Mesothelial cell of epicardium (in vitro differentiated cells): ENCODE measurements around the gene ERMARD. TPM values are rescaled to one million over a fixed set of nuclear protein-coding genes. Genes with fewer than 3 reads are reported as not detected.

Experiments
- DNase-seq, 2 experiments: peaks; one replicate each; pipeline ENCODE4 v3.0.0; 2021; ENCODE audit warnings: low spot score in 2 of 2; ENCODE audit not compliant: unreplicated experiment in 2 of 2
- H3K27ac Mint-ChIP-seq: 2 replicates; pipeline ENCODE4 v1.8.0; 2021; ENCODE audit warnings: mixed read lengths
- H3K27me3 Mint-ChIP-seq: 2 replicates; pipeline ENCODE4 v1.8.0; 2021; ENCODE audit warnings: low read depth, mixed read lengths
- H3K36me3 Mint-ChIP-seq: 2 replicates; pipeline ENCODE4 v1.8.0; 2021; ENCODE audit warnings: mixed read lengths
- H3K4me1 Mint-ChIP-seq: 2 replicates; pipeline ENCODE4 v1.8.0; 2021; ENCODE audit warnings: mixed read lengths
- H3K4me3 Mint-ChIP-seq: 2 replicates; pipeline ENCODE4 v1.8.0; 2021; ENCODE audit warnings: mild to moderate bottlenecking, moderate library complexity, mixed read lengths
- H3K9me3 Mint-ChIP-seq: 2 replicates; pipeline ENCODE4 v1.8.0; 2021; ENCODE audit warnings: mixed read lengths
- CTCF ChIP-seq: fragments of 200-600 bp; sonication (generic); IDR thresholded peaks from one replicate; pipeline ENCODE4 v1.5.0; 2021; ENCODE audit warnings: antibody characterized with exemption; ENCODE audit not compliant: unreplicated experiment
- total RNA-seq: library from RNA; stranded (reverse); gene quantifications from 3 replicates; pipeline ENCODE4 v1.2.1, GENCODE V29; 2021

Gene ERMARD
- 44.1 to 46.7 TPM (median 45.6 TPM) in 3 replicates for total RNA-seq

- Mint-ChIP-seq H3K27ac (peak within 1 kb of the TSS; percentile 100), H3K27me3 (no peaks in the 10 kb centered on the region), H3K4me1 (peaks cover 35% of the 10 kb centered on the region), H3K36me3 (peaks cover 9% of the 10 kb centered on the region), H3K9me3 (peaks cover 14% of the 10 kb centered on the region), H3K4me3 (peak within 1 kb of the TSS; percentile 99)
- TF ChIP-seq CTCF: peak; percentile 17
- DNase-seq: peak; percentile 91 to 96
Observed at GRCh38 chr6:169751242-169752073, at the start of gene ERMARD, which contains the start of gene DYNLT2. ERMARD (plus strand) TSS chr6:169751622; CDS start chr6:169751658, 36 bp downstream. DYNLT2 (minus strand) TSS chr6:169751572; CDS start chr6:169751458, 114 bp downstream.

GRCh38 chr6:169701954-169702839 is 49.2 kb upstream of the ERMARD start, which contains the start of the genes C6orf120 and WDR27:
C6orf120 (plus strand) TSS chr6:169702126; CDS start chr6:169702460, 334 bp downstream.
WDR27 (minus strand) TSS chr6:169702029; CDS start chr6:169689005, 13,024 bp downstream.
- no peaks in the 10 kb centered on the region for H3K9me3 Mint-ChIP-seq
- peak within 1 kb of the TSS; percentile 90 for H3K4me3 Mint-ChIP-seq
- no peaks in the 10 kb centered on the region for H3K27me3 Mint-ChIP-seq
- peaks cover 11% of the 10 kb centered on the region for H3K36me3 Mint-ChIP-seq
- peak within 1 kb of the TSS; percentile 92 for H3K27ac Mint-ChIP-seq
- peak; percentile 87 to 92 for DNase-seq
- H3K4me1 Mint-ChIP-seq: peaks cover 37% of the 10 kb centered on the region
- TF ChIP-seq CTCF: no peak

GRCh38 chr6:169702840-169703246 is 48.6 kb upstream of the ERMARD start:
- Mint-ChIP-seq H3K36me3 (peaks cover 8% of the 10 kb centered on the region), H3K27me3 (no peaks in the 10 kb centered on the region), H3K4me3 (peak overlapping the region; percentile 79), H3K4me1 (peaks cover 37% of the 10 kb centered on the region), H3K9me3 (no peaks in the 10 kb centered on the region), H3K27ac (peak overlapping the region; percentile 81)
- no peak for DNase-seq
- no peak for TF ChIP-seq CTCF

GRCh38 chr6:169707772-169708171 is 43.6 kb upstream of the ERMARD start:
- Mint-ChIP-seq H3K4me1 (peaks cover 21% of the 10 kb centered on the region), H3K27ac (no peak overlapping the region), H3K27me3 (no peaks in the 10 kb centered on the region), H3K9me3 (no peaks in the 10 kb centered on the region), H3K36me3 (peaks cover 20% of the 10 kb centered on the region), H3K4me3 (no peak overlapping the region)
- TF ChIP-seq CTCF: no peak
- DNase-seq: no peak

GRCh38 chr6:169709293-169709692 is 42.1 kb upstream of the ERMARD start:
- Mint-ChIP-seq H3K36me3 (peaks cover 25% of the 10 kb centered on the region), H3K9me3 (no peaks in the 10 kb centered on the region), H3K27ac (no peak overlapping the region), H3K4me1 (peaks cover 7% of the 10 kb centered on the region), H3K4me3 (no peak overlapping the region), H3K27me3 (no peaks in the 10 kb centered on the region)
- no peak for DNase-seq
- TF ChIP-seq CTCF: no peak
